TTC549 (cell line): Measurements from ENCODE around the gene SBF2.
"Not testable (repeated sequence)": the region's sequence is repeated elsewhere in the genome, so short reads cannot be mapped to it uniquely, and the experiment has no call there.

Source experiments
- FAIRE-seq: peaks from 2 replicates; lab custom pipeline; 2012; peaks lifted over from hg19 to GRCh38; lab: Jason Lieb, UNC

The SBF2 gene

DNA sequence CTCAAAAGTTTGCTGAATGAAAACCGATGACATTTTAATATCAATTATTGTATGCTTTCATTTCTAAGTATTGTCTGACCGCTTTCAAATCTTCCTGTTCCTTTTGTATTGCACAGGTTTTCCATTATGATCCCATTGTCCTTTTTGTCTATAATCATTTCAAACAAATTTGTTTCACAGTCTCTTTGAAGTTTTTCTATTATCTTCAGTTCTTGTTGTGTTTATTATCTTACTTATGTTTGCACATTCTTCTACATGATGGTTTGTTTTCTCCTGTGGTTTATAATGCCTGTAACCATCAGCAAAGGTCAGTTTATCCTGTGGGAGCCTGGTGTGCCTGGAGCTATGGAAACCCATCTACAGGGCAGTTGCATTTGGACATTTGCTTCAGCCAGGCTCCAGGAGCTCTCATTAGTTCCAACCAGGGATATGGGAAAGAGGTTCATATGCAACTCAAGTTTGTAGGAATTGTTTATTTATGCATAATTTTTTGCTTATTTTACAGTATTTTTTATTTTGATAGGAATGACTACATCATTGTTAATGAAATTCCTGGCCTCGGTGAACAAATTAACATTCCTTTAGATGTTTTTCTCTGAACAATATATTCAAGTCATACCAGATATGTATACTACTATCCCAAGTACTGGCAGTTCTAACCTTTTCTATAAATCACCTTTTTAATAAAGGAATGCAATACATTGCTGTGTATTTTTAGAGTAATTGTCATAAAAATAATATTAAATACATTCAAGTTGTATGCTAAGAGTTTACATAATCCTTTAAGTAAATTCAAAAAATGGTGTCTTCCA is 179.2 kb downstream of the SBF2 start:
- FAIRE-seq, result no peak

GRCh38 chr11:10113852-10114251 is 180.2 kb downstream of the SBF2 start:
- no peak for FAIRE-seq

DNA sequence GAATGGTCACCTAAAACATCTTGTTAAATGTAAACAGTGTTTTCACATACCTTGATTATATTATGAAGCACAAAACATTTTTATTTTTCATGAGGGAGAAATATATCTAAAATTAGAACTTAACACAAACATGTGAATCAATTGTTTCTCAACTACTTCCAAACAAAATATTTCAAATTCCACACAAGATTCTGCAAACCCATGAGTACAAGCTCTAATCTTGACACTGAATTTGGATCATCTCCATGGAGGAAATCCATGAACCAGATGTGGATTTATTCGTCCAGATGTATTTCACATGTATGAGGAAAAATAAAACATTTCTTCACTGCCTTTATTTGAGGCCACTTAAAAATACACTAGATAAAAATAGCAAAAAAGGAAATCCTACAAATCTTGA is 184.2 kb downstream of the SBF2 start:
- FAIRE-seq, result peak; percentile 32

DNA sequence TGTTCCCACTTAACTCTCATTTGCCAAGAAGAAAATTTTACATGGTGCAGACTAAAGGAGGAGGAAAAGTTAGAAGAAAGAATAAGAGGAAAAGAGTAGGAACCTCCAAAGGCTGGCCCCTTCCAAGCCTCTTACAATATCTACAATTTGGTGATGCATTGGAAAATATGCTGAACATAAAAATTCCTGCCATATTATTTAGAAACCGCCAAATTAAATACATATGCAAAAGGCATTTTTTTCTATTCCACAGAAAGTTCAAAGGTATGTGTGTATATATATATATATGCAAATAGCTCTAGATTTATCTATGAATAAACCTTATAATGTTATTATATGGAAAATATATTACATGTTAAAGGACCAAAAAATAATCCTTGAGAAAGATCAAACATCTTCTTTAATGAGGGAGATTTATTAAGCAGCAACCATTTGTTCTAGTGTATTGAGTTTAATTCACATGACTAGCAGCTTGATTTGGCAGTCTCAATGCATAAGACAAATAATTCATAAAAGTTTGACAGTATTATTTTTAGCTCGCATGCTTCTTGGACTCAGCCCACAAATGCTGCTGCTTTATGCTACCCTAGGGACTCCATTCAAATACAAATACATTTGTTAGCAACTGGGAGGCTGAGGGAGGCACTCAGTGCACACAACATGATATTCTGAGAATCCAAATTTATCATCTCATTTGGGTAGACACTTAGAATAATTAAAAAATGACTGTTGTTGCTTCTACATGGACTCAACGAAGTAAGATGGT is 184.9 kb downstream of the SBF2 start:
- no peak for FAIRE-seq

DNA sequence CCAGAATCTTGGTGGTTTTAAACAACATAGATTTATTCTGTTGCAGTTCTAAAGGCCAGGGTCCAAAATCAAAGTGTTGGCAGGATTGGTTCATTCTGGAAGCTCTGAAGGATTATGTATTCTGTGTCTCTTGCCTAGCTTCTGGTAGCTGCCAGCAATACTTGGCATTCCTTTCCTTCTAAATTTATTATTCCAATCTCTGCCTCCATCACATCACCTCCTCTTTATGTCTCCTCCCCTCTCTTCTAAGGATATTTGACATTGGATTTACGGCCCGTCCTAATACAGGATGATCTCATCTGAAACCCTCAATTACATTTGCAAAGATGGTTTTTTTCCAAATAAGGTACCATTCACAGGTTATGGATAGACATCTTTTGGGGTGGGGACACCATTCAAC is 186.5 kb downstream of the SBF2 start:
- FAIRE-seq, result no peak

GRCh38 chr11:10097615-10098014 is 196.4 kb downstream of the SBF2 start:
- FAIRE-seq, result no peak

GRCh38 chr11:10096987-10097386 is 197.0 kb downstream of the SBF2 start:
- FAIRE-seq, result no peak

GRCh38 chr11:10095412-10096208 is 198.4 kb downstream of the SBF2 start:
- no peak for FAIRE-seq

DNA sequence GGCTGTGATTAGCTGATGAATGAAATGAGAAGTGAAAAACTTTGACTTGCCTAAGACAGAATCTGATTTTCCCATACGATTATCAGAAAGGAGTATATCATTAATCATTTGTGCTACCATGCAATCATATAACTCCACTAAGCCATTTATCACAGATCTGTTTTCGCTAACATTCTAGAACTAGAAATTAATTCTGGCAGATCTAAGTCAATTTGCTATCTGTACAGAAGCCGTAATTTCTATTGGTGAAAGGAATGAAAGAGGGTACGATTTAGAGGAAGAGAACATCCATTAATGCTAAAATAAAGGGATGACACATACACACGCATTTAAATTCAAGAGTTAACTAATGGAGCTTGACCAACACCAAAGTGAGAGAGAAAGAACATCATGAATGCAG is 201.6 kb downstream of the SBF2 start:
- FAIRE-seq, result no peak

GRCh38 chr11:10091314-10092045 is 202.5 kb downstream of the SBF2 start:
- FAIRE-seq, result no peak

DNA sequence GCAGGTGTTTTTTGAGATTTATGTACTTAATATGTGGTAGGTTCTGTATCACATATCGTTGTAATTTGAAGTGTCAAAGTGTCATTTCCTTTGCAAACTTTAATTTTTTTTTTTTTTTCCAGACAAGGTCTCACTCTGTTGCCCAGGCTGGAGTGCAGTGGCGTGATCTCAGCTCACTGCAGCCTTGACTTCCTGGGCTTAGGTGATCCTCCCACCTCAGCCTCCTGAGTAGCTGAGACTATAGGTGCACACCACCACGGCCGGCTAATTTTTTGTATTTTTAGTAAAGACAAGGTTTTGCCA is 206.1 kb downstream of the SBF2 start:
- FAIRE-seq, result not testable (repeated sequence)

DNA sequence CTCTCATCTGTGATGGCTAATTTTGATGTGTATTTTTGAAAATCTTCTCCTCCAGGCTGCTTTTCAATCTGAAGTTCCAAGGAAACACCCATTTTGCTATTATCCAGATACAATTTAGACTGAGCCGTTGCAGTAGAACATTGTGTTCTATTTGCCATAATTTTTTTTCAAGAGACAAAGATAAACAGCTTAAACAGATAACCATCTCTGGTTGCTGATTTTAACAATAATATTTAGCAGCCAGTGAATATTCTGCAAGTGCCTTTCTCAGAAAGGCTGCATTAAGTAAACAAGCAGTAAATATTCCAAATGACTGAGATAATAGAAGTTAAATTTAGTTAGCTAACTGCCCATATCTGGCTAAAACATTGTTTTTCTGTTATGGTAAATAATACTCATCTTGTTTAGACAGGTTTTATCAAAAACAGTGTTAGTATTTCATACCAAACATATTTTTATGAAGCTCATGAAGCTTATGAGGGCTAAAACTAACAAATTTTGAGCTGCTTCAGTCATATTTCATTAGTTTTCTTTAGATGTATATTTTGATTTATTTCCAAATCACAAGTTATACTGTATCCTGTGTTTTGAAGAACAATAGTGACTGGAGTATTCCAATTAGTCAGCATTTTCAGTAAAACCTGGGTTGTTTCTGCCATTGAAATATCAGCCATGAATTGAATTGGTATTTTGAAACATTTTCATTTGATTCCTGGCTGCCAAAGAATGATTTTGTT is 206.7 kb downstream of the SBF2 start:
- FAIRE-seq, result no peak

DNA sequence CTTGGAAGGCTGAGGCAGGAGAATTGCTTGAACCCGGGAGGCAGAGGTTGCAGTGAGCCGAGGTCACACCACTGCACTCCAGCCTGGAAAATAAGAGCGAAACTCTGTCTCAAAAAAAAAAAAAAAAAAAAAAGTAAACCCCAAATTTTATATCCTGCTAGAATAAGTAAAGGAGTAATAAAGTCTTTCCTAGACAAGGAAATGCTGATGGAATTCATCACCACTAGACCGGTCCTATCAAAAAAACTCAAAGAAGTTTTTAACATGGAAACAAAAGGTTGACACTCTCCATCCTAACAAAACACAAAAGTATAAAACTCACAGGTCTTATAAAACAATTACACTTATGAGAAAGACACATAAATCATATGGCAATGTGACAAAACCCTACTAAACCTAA is 213.9 kb downstream of the SBF2 start:
- no peak for FAIRE-seq

- FAIRE-seq, result no peak
Observed at GRCh38 chr11:10076458-10077141, 217.4 kb downstream of the SBF2 start.

DNA sequence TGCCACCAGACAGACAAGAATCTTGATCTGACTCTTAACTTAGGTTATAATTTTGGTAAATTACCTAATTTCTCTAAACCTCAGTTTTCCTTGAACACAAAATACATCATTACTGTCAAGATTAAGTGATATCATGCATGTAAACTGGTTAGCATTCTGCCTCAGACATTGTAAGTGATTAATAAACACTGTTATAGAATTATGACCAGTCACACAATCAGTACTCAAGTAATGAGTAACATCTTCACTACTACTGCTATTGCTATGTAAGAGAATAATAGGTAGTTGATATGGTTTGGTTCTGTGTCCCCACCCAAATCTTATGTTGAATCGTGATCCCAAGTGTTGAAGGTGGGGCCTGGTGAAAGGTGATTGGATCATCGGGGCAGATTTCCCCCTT is 218.9 kb downstream of the SBF2 start:
- FAIRE-seq, result no peak

- FAIRE-seq, result no peak
Observed at GRCh38 chr11:10072841-10073240, 221.2 kb downstream of the SBF2 start.

- FAIRE-seq, result no peak
Observed at GRCh38 chr11:10072142-10072541, 221.9 kb downstream of the SBF2 start.

- no peak for FAIRE-seq
Observed at GRCh38 chr11:10067629-10068300, 226.3 kb downstream of the SBF2 start.

GRCh38 chr11:10066441-10066840 is 227.6 kb downstream of the SBF2 start:
- no peak for FAIRE-seq

- no peak for FAIRE-seq
Observed at GRCh38 chr11:10064828-10065227, 229.2 kb downstream of the SBF2 start.

GRCh38 chr11:10058356-10058755 is 235.7 kb downstream of the SBF2 start:
- FAIRE-seq, result no peak
